ENCODE measurements around the gene VTI1A. TPM values are rescaled to one million over a fixed set of nuclear protein-coding genes. Genes with fewer than 3 reads are reported as not detected.
"Not testable (repeated sequence)": the region's sequence is repeated elsewhere in the genome, so short reads cannot be mapped to it uniquely, and the experiment has no call there.

The VTI1A gene
- total RNA-seq, 1 donor from 2014 or later, result 30.1 TPM

DNA sequence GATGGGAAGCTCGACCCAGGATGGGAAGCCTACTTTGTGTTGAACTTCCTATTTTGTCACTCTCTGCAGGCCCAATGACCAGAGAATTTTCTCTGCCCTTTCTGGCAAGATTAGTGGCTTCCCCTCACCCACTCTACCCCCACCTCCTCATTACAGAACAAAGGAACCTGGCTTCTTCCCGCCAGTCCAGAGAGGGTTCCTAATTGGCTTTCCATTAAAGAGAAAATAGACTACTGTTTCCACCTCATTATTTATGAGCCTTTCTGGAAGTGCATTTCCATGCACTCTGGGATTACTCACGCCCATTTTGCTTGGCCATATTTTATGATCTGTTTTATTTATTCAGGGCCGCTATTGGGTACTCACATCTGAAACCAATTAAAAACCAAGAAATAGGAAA is 408.1 kb downstream of the VTI1A start:
- DNase-seq (ENCODE audit: low read depth), result no peak

DNA sequence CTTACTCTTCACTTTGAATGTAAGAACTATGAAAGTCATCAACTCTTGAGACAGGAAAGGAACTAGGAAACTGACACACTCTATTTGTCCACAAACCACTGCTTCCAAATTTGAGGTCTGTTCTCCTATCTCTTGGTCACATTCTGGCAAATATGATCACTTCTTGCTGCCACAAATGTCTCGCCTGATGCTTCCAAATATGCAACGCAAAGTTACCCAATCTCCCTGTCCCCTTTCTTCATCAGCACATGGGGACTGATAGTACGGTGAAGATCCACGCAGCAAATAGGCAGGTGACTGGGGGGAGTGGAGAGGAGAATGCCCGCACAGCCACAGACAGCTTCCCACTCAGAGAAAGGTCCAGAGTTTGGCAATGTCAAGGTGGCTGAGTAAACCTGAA is 410.5 kb downstream of the VTI1A start:
- TF ChIP-seq, protein P1, sequence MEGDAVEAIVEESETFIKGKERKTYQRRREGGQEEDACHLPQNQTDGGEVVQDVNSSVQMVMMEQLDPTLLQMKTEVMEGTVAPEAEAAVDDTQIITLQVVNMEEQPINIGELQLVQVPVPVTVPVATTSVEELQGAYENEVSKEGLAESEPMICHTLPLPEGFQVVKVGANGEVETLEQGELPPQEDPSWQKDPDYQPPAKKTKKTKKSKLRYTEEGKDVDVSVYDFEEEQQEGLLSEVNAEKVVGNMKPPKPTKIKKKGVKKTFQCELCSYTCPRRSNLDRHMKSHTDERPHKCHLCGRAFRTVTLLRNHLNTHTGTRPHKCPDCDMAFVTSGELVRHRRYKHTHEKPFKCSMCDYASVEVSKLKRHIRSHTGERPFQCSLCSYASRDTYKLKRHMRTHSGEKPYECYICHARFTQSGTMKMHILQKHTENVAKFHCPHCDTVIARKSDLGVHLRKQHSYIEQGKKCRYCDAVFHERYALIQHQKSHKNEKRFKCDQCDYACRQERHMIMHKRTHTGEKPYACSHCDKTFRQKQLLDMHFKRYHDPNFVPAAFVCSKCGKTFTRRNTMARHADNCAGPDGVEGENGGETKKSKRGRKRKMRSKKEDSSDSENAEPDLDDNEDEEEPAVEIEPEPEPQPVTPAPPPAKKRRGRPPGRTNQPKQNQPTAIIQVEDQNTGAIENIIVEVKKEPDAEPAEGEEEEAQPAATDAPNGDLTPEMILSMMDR (conservative IDR thresholded peaks at IDR 0.05; ENCODE audit: low read depth, low read length), result no peak
- no peak for DNase-seq (ENCODE audit: low read depth)
- no peak overlapping the region for H3K4me3 ChIP-seq (ENCODE audit: low read depth, low read length)

More for the DNA sequence above, 408.1 kb downstream of the VTI1A start:
- TF ChIP-seq, protein P1 (conservative IDR thresholded peaks at IDR 0.05; ENCODE audit: low read depth, low read length), result no peak
- no peak overlapping the region for H3K4me3 ChIP-seq (ENCODE audit: low read depth, low read length)

DNA sequence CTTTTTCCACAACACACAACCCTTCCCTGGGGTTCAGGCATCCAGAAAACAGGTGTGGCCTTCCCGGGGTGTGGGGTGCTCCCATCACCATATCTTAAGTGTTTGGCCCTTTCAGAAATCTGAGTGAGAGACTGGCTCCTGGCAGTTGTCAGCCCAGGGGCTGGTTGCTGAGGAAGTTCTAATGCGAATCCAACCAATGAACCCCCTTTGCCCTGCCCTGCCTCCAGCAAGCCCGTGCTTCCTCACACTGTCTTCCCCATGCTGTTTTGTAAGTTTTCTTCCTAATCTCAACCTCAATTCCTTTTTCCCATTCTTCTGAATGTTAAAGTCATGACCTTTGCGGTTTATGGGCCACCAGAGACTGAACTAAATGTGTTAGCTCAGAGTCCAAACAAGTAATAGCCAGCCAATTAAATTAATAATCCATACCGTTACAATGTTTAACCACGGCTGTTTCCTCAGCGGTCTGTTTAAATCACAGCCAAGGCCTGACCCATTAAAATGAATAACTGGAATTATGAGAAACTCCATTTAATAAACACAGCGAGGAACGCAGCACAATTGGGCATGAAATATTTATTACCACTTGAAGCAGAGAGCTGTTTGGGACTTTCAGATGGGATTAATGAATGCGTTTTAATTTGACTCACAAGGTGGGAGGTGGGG is 412.1 kb downstream of the VTI1A start:
- TF ChIP-seq, protein P1 (conservative IDR thresholded peaks at IDR 0.05; ENCODE audit: low read depth, low read length), result no peak
- DNase-seq (ENCODE audit: low read depth), result no peak

DNA sequence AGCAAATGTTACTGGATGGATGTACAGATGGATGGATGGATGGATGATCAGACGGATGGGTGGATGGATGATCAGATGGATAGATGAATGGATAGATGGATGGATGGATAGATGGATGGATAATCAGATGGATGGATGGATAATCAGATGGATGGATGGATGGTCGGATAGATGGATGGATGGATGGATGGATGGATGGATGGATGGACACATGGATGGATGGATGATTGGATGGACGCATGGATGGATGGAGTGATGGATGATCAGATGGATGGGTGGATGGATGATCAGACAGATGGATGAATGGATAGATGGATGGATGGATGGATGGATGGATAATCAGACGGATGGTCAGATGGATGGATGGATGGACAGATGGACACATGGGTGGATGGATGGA is 412.8 kb downstream of the VTI1A start:
- TF ChIP-seq, protein P1 (conservative IDR thresholded peaks at IDR 0.05; ENCODE audit: low read depth, low read length), result no peak
- DNase-seq (ENCODE audit: low read depth), result no peak
- no peak overlapping the region for H3K4me3 ChIP-seq (ENCODE audit: low read depth, low read length)

More for the DNA sequence above, 412.1 kb downstream of the VTI1A start:
- H3K4me3 ChIP-seq (ENCODE audit: low read depth, low read length), result no peak overlapping the region

DNA sequence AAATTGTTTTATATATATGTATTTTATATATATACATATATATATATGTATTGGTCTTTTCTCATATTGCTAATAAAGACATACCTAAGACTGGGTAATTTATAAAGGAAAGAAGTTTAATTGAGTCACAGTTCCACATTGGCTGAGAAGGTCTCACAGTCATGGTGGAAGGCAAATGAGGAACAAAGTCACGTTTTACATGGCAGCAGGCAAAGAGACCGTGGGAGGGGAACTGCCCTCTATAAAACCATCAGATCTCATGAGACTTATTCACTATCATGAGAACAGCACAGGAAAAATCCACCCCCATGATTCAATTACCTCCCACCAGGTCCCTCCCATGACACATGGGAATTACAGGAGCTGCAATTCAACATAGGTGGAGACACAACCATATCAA is 416.4 kb downstream of the VTI1A start:
- not testable (repeated sequence) for H3K4me3 ChIP-seq (ENCODE audit: low read depth, low read length); DNase-seq (ENCODE audit: low read depth)

Other genes starting within 250 kb of the VTI1A start
- not detected in 2 replicates for gene TECTB, start 163.8 kb upstream of the VTI1A start, total RNA-seq
- 3.1 and 3.3 TPM in 2 replicates for gene ACSL5, start 73.1 kb upstream of the VTI1A start, total RNA-seq
- gene ZDHHC6, start 301 bp upstream of the VTI1A start, total RNA-seq, result 17.5 and 22.1 TPM in 2 replicates

Measured in epithelial cell of proximal tubule (primary cell).